Smooth muscle cell (in vitro differentiated cells): ENCODE measurements around the gene MCF2L. TPM values are rescaled to one million over a fixed set of nuclear protein-coding genes. Genes with fewer than 3 reads are reported as not detected.

Source experiments
- DNase-seq: peaks from one replicate; lab custom pipeline; 2025; ENCODE audit not compliant: unreplicated experiment; lab: John Stamatoyannopoulos, UW
- H2AFZ ChIP-seq: fragments of 200-600 bp; sonication (generic); 2 replicates; pipeline ENCODE4 v1.6.0; 2016; ENCODE audit warnings: antibody characterized with exemption, low read depth, mild to moderate bottlenecking
- H3F3A ChIP-seq: fragments of 200-600 bp; sonication (generic); 2 replicates; pipeline ENCODE4 v1.6.0; 2017; ENCODE audit warnings: antibody characterized with exemption, low read depth
- H3K27ac ChIP-seq: fragments of 200-600 bp; sonication (generic); 2 replicates; pipeline ENCODE4 v1.5.1; 2016; ENCODE audit warnings: low read depth, mild to moderate bottlenecking
- H3K27me3 ChIP-seq: fragments of 200-600 bp; sonication (generic); 2 replicates; pipeline ENCODE4 v1.6.1; 2016; ENCODE audit warnings: low read depth, mild to moderate bottlenecking
- H3K36me3 ChIP-seq: fragments of 200-600 bp; sonication (generic); 2 replicates; pipeline ENCODE4 v1.5.1; 2016; ENCODE audit warnings: low read depth
- H3K4me1 ChIP-seq: fragments of 200-600 bp; sonication (generic); 2 replicates; pipeline ENCODE4 v1.5.1; 2016; ENCODE audit warnings: low read depth
- H3K4me2 ChIP-seq: fragments of 200-600 bp; sonication (generic); 2 replicates; pipeline ENCODE4 v1.6.0; 2016; ENCODE audit warnings: mild to moderate bottlenecking
- H3K4me3 ChIP-seq: fragments of 200-600 bp; sonication (generic); 2 replicates; pipeline ENCODE4 v1.5.1; 2016; ENCODE audit warnings: mild to moderate bottlenecking
- H3K79me2 ChIP-seq: fragments of 200-600 bp; sonication (generic); 2 replicates; pipeline ENCODE4 v1.6.0; 2016; ENCODE audit warnings: low read depth, mild to moderate bottlenecking
- H3K9ac ChIP-seq: fragments of 200-600 bp; sonication (generic); 2 replicates; pipeline ENCODE4 v1.6.0; 2016; ENCODE audit warnings: low read depth
- H3K9me3 ChIP-seq: fragments of 200-600 bp; sonication (generic); replicated peaks from 2 replicates; pipeline ENCODE4 v1.5.1; 2016; ENCODE audit warnings: low read depth
- H4K20me1 ChIP-seq: fragments of 200-600 bp; sonication (generic); 2 replicates; pipeline ENCODE4 v1.6.0; 2016; ENCODE audit warnings: low read depth
- CTCF ChIP-seq: fragments of 200-600 bp; sonication (generic); IDR thresholded peaks from 2 replicates; pipeline ENCODE4 v1.5.1; 2017; ENCODE audit warnings: borderline replicate concordance, mild to moderate bottlenecking, antibody characterized with exemption; ENCODE audit not compliant: insufficient read depth, poor library complexity, severe bottlenecking
- WGBS: methylation state at CpG from one replicate; pipeline ENCODE4 v1.1.7; 2016; ENCODE audit warnings: low lambda C conversion rate; 5-methylcytosine and 5-hydroxymethylcytosine counted together
- polyA plus RNA-seq: library from polyadenylated mRNA; unstranded; fragments of >200 nt; fragmentation: Nextera tagmentation; extraction: Ambion mirVana; gene quantifications from 2 replicates; pipeline ENCODE4 v1.2.1, GENCODE V29; 2016
- total RNA-seq: library from RNA; depleted of rRNA; stranded (reverse); fragments of >200 nt; gene quantifications from 2 replicates; pipeline ENCODE4 v1.2.3, GENCODE V29; 2014

The MCF2L gene
- total and polyA plus RNA-seq, 2 experiments from 2014 or later = 0.54 to 7.6 TPM

GRCh38 chr13:113080901-113081521 is 112.0 kb downstream of the MCF2L start:
- WGBS = 88% methylated on average over 25 of the region's 25 CpGs
- Histone ChIP-seq H3K4me1 (no peaks in the 10 kb centered on the region), H3K4me3 (no peak overlapping the region), H3K9ac (no peak overlapping the region), H3F3A (no peaks in the 10 kb centered on the region), H2AFZ (no peak overlapping the region), H3K4me2 (no peak overlapping the region), H4K20me1 (no peaks in the 10 kb centered on the region), H3K27ac (no peak overlapping the region), H3K27me3 (no peaks in the 10 kb centered on the region), H3K9me3 (no peaks in the 10 kb centered on the region), H3K79me2 (no peaks in the 10 kb centered on the region), H3K36me3 (no peaks in the 10 kb centered on the region)
- DNase-seq = no peak
- no peak for TF ChIP-seq CTCF

- no peaks in the 10 kb centered on the region for H3K4me1 ChIP-seq
- no peak overlapping the region for H3K27ac ChIP-seq
- H3F3A ChIP-seq = no peaks in the 10 kb centered on the region
- H3K4me2 ChIP-seq = no peak overlapping the region
- H3K9me3 ChIP-seq = no peaks in the 10 kb centered on the region
- no peak overlapping the region for H2AFZ ChIP-seq
- WGBS = 95% methylated on average over 26 of the region's 26 CpGs
- H3K27me3 ChIP-seq = no peaks in the 10 kb centered on the region
- no peak for TF ChIP-seq CTCF
- no peaks in the 10 kb centered on the region for H3K36me3 ChIP-seq
- H4K20me1 ChIP-seq = no peaks in the 10 kb centered on the region
- H3K79me2 ChIP-seq = no peaks in the 10 kb centered on the region
- no peak for DNase-seq
- H3K4me3 ChIP-seq = no peak overlapping the region
- H3K9ac ChIP-seq = no peak overlapping the region
Observed at GRCh38 chr13:113082198-113083021, 113.4 kb downstream of the MCF2L start.

GRCh38 chr13:113083022-113083373 is 114.0 kb downstream of the MCF2L start:
- 93% methylated on average over 10 of the region's 10 CpGs for WGBS
- no peaks in the 10 kb centered on the region for H3K9me3 ChIP-seq
- TF ChIP-seq CTCF = no peak

More at GRCh38 chr13:113083022-113083373, 114.0 kb downstream of the MCF2L start:
- Histone ChIP-seq H3K9ac (no peak overlapping the region), H3K79me2 (no peaks in the 10 kb centered on the region), H3K4me1 (no peaks in the 10 kb centered on the region), H4K20me1 (no peaks in the 10 kb centered on the region), H3K36me3 (no peaks in the 10 kb centered on the region), H3K27me3 (no peaks in the 10 kb centered on the region), H3K27ac (no peak overlapping the region), H3K4me3 (no peak overlapping the region), H2AFZ (no peak overlapping the region), H3K4me2 (no peak overlapping the region), H3F3A (no peaks in the 10 kb centered on the region)
- DNase-seq = no peak
